Vagina (tissue), 2 donors: ENCODE measurements around the gene COL18A1.

Source experiments
- CTCF ChIP-seq, 3 experiments: fragments of 450-650 bp in 2 of 3; fragments of 200-600 bp in 1 of 3; sonication (generic) in 1 of 3; IDR thresholded peaks; one replicate each; pipeline ENCODE4 v1.5.1; 2017 to 2019; ENCODE audit warnings: antibody characterized with exemption in 3 of 3, mild to moderate bottlenecking in 2 of 3, moderate library complexity in 2 of 3
- POLR2A ChIP-seq, 2 donors: fragments of 450-650 bp; IDR thresholded peaks; one replicate each; pipeline ENCODE4 v1.6.1; 2017; ENCODE audit warnings: antibody characterized with exemption in 2 of 2, mild to moderate bottlenecking in 2 of 2, moderate library complexity in 2 of 2
- POLR2AphosphoS5 ChIP-seq, 2 donors: sonication (generic); formaldehyde crosslinking; IDR thresholded peaks; one replicate each; pipeline ENCODE4 v1.9.0; 2017; ENCODE audit warnings: antibody characterized with exemption in 2 of 2, mild to moderate bottlenecking in 2 of 2, low read depth in 1 of 2; ENCODE audit not compliant: insufficient read depth in 1 of 2

- TF ChIP-seq POLR2A (IDR thresholded peaks at IDR 0.05): no peak
- TF ChIP-seq CTCF (IDR thresholded peaks at IDR 0.05): no peak
- no peak for TF ChIP-seq POLR2AphosphoS5 (IDR thresholded peaks at IDR 0.05; ENCODE audit: insufficient read depth in 1 of 2, low read depth in 1 of 2)
Measured at GRCh38 chr21:45365608-45366241, 39.2 kb upstream of the COL18A1 start.
